Stimulated activated naive B cell treated with anti-CD40 and anti-IgM and Interleukin-4, amounts not matched to agents 10 μg/mL and 1 μg/mL and 100 μg/mL, for 72 hours (primary cell): ENCODE data around the gene SCNN1G.

Experiments
- ATAC-seq, 2 donors: fragments of 150-1000 bp; cut with Tn5 transposase; replicated peaks; 2 replicates each; pipeline ENCODE4 v1.10.0; 2021; ENCODE audit warnings: moderate library complexity in 1 of 2
- DNase-seq: peaks from one replicate; pipeline ENCODE4 v3.0.0; 2021
- H3K27ac Mint-ChIP-seq: one replicate; pipeline ENCODE4 v1.8.0; 2022; ENCODE audit warnings: mild to moderate bottlenecking, mixed read lengths
- H3K27me3 Mint-ChIP-seq, 2 donors: one replicate each; pipeline ENCODE4 v1.8.0; 2022; ENCODE audit warnings: mixed read lengths in 2 of 2
- H3K36me3 Mint-ChIP-seq, 2 donors: one replicate each; pipeline ENCODE4 v1.8.0; 2022; ENCODE audit warnings: mixed read lengths in 2 of 2, mild to moderate bottlenecking in 1 of 2
- H3K4me1 Mint-ChIP-seq, 2 donors: one replicate each; pipeline ENCODE4 v1.8.0; 2022; ENCODE audit warnings: mixed read lengths in 2 of 2, mild to moderate bottlenecking in 1 of 2
- H3K4me3 Mint-ChIP-seq, 2 donors: one replicate each; pipeline ENCODE4 v1.8.0; 2022; ENCODE audit warnings: mild to moderate bottlenecking in 2 of 2, mixed read lengths in 2 of 2, moderate library complexity in 1 of 2
- H3K9me3 Mint-ChIP-seq, 2 donors: one replicate each; pipeline ENCODE4 v1.8.0; 2022; ENCODE audit warnings: mixed read lengths in 2 of 2, mild to moderate bottlenecking in 1 of 2

The SCNN1G gene

GRCh38 chr16:23146877-23147601 is 35.5 kb upstream of the SCNN1G start:
- Mint-ChIP-seq H3K27me3 (peaks cover 0 to 5% of the 10 kb centered on the region in 2 donors), H3K4me3 (no peak overlapping the region), H3K9me3 (no peaks in the 10 kb centered on the region), H3K36me3 (peaks cover 0 to 5% of the 10 kb centered on the region in 2 donors), H3K27ac (no peak overlapping the region), H3K4me1 (peaks cover 11 to 22% of the 10 kb centered on the region in 2 donors)
- DNase-seq, result no peak
- no peak for ATAC-seq

GRCh38 chr16:23147666-23148065 is 34.9 kb upstream of the SCNN1G start:
- H3K9me3 Mint-ChIP-seq, result no peaks in the 10 kb centered on the region
- H3K36me3 Mint-ChIP-seq, result peaks cover 0 to 5% of the 10 kb centered on the region in 2 donors
- DNase-seq (no peak), ATAC-seq (no peak)
- H3K4me3 Mint-ChIP-seq, result peak overlapping the region in 1 of 2 donors; percentile 90
- H3K27me3 Mint-ChIP-seq, result peaks cover 2 to 7% of the 10 kb centered on the region in 2 donors
- H3K27ac Mint-ChIP-seq, result no peak overlapping the region
- H3K4me1 Mint-ChIP-seq, result peaks cover 11 to 22% of the 10 kb centered on the region in 2 donors

- ATAC-seq (no peak), DNase-seq (no peak)
- Mint-ChIP-seq H3K27ac (peak overlapping the region; percentile 81), H3K4me3 (peak overlapping the region; percentile 90 to 96), H3K9me3 (no peaks in the 10 kb centered on the region), H3K36me3 (peaks cover 0 to 5% of the 10 kb centered on the region in 2 donors), H3K4me1 (peaks cover 11 to 22% of the 10 kb centered on the region in 2 donors), H3K27me3 (peaks cover 5 to 7% of the 10 kb centered on the region in 2 donors)
Measured at GRCh38 chr16:23148166-23148512, 34.4 kb upstream of the SCNN1G start.

- no peaks in the 10 kb centered on the region for H3K9me3 Mint-ChIP-seq
- H3K27me3 Mint-ChIP-seq, result peaks cover 5 to 7% of the 10 kb centered on the region in 2 donors
- H3K36me3 Mint-ChIP-seq, result peaks cover 0 to 5% of the 10 kb centered on the region in 2 donors
- peak overlapping the region; percentile 90 to 96 for H3K4me3 Mint-ChIP-seq
- peak overlapping the region; percentile 81 for H3K27ac Mint-ChIP-seq
- peaks cover 11 to 22% of the 10 kb centered on the region in 2 donors for H3K4me1 Mint-ChIP-seq
- DNase-seq, result peak; percentile 40
- ATAC-seq, result peak; percentile 51 to 52
Measured at GRCh38 chr16:23148513-23149266, 33.9 kb upstream of the SCNN1G start.

GRCh38 chr16:23149267-23149992 is 33.1 kb upstream of the SCNN1G start, which contains the start of gene USP31:
Gene USP31, minus strand, starts transcription at chr16:23149452. Its CDS starts 182 bp downstream, at chr16:23149270.
- Mint-ChIP-seq H3K27ac (peak within 1 kb of the TSS; percentile 87), H3K36me3 (peaks cover 0 to 5% of the 10 kb centered on the region in 2 donors), H3K9me3 (no peaks in the 10 kb centered on the region), H3K4me1 (peaks cover 11 to 22% of the 10 kb centered on the region in 2 donors), H3K27me3 (peaks cover 5 to 7% of the 10 kb centered on the region in 2 donors), H3K4me3 (peak within 1 kb of the TSS; percentile 90 to 96)
- DNase-seq (peak; percentile 88), ATAC-seq (peak; percentile 98)

GRCh38 chr16:23149993-23150364 is 32.6 kb upstream of the SCNN1G start:
- peak overlapping the region; percentile 90 to 91 for H3K4me3 Mint-ChIP-seq
- DNase-seq, result no peak
- H3K36me3 Mint-ChIP-seq, result peaks cover 0 to 3% of the 10 kb centered on the region in 2 donors
- peaks cover 11 to 18% of the 10 kb centered on the region in 2 donors for H3K4me1 Mint-ChIP-seq
- no peak for ATAC-seq
- H3K9me3 Mint-ChIP-seq, result no peaks in the 10 kb centered on the region
- H3K27ac Mint-ChIP-seq, result peak overlapping the region; percentile 87
- peaks cover 5 to 10% of the 10 kb centered on the region in 2 donors for H3K27me3 Mint-ChIP-seq

- DNase-seq, result no peak
- no peak overlapping the region for H3K4me3 Mint-ChIP-seq
- H3K9me3 Mint-ChIP-seq, result peaks cover 0 to 1% of the 10 kb centered on the region in 2 donors
- peaks cover 21 to 25% of the 10 kb centered on the region in 2 donors for H3K27me3 Mint-ChIP-seq
- H3K4me1 Mint-ChIP-seq, result peaks cover 13 to 25% of the 10 kb centered on the region in 2 donors
- ATAC-seq, result no peak
- no peak overlapping the region for H3K27ac Mint-ChIP-seq
- H3K36me3 Mint-ChIP-seq, result no peaks in the 10 kb centered on the region
Measured at GRCh38 chr16:23152386-23153178, 30.0 kb upstream of the SCNN1G start.

- H3K4me3 Mint-ChIP-seq, result no peak overlapping the region
- H3K9me3 Mint-ChIP-seq, result peaks cover 0 to 1% of the 10 kb centered on the region in 2 donors
- peaks cover 33 to 37% of the 10 kb centered on the region in 2 donors for H3K27me3 Mint-ChIP-seq
- H3K27ac Mint-ChIP-seq, result no peak overlapping the region
- ATAC-seq (peak in 1 of 2 donors; percentile 38), DNase-seq (no peak)
- no peaks in the 10 kb centered on the region for H3K36me3 Mint-ChIP-seq
- peaks cover 4 to 13% of the 10 kb centered on the region in 2 donors for H3K4me1 Mint-ChIP-seq
Measured at GRCh38 chr16:23155445-23156049, 27.0 kb upstream of the SCNN1G start.

- no peak for DNase-seq
- no peaks in the 10 kb centered on the region for H3K36me3 Mint-ChIP-seq
- peaks cover 0 to 1% of the 10 kb centered on the region in 2 donors for H3K9me3 Mint-ChIP-seq
- peaks cover 36 to 39% of the 10 kb centered on the region in 2 donors for H3K27me3 Mint-ChIP-seq
- no peak for ATAC-seq
- peaks cover 4 to 13% of the 10 kb centered on the region in 2 donors for H3K4me1 Mint-ChIP-seq
- H3K4me3 Mint-ChIP-seq, result no peak overlapping the region
- H3K27ac Mint-ChIP-seq, result no peak overlapping the region
Measured at GRCh38 chr16:23156110-23156509, 26.4 kb upstream of the SCNN1G start.

GRCh38 chr16:23156946-23157460 is 25.5 kb upstream of the SCNN1G start:
- peaks cover 4 to 13% of the 10 kb centered on the region in 2 donors for H3K4me1 Mint-ChIP-seq
- ATAC-seq (peak; percentile 10 to 21), DNase-seq (no peak)
- no peak overlapping the region for H3K4me3 Mint-ChIP-seq
- no peaks in the 10 kb centered on the region for H3K36me3 Mint-ChIP-seq
- peaks cover 0 to 1% of the 10 kb centered on the region in 2 donors for H3K9me3 Mint-ChIP-seq
- H3K27ac Mint-ChIP-seq, result no peak overlapping the region
- H3K27me3 Mint-ChIP-seq, result peaks cover 31 to 39% of the 10 kb centered on the region in 2 donors

GRCh38 chr16:23158114-23158513 is 24.4 kb upstream of the SCNN1G start:
- Mint-ChIP-seq H3K4me3 (no peak overlapping the region), H3K9me3 (peaks cover 0 to 1% of the 10 kb centered on the region in 2 donors), H3K27me3 (peaks cover 30 to 39% of the 10 kb centered on the region in 2 donors), H3K4me1 (peaks cover 4 to 13% of the 10 kb centered on the region in 2 donors), H3K27ac (no peak overlapping the region), H3K36me3 (no peaks in the 10 kb centered on the region)
- ATAC-seq, result no peak
- no peak for DNase-seq

- no peak for ATAC-seq
- Mint-ChIP-seq H3K4me1 (peaks cover 4 to 13% of the 10 kb centered on the region in 2 donors), H3K36me3 (no peaks in the 10 kb centered on the region), H3K27ac (no peak overlapping the region), H3K9me3 (peaks cover 0 to 1% of the 10 kb centered on the region in 2 donors), H3K27me3 (peaks cover 43 to 51% of the 10 kb centered on the region in 2 donors), H3K4me3 (no peak overlapping the region)
- no peak for DNase-seq
Measured at GRCh38 chr16:23160082-23160481, 22.5 kb upstream of the SCNN1G start.

- DNase-seq (no peak), ATAC-seq (no peak)
- H3K9me3 Mint-ChIP-seq, result peaks cover 0 to 1% of the 10 kb centered on the region in 2 donors
- H3K27ac Mint-ChIP-seq, result no peak overlapping the region
- no peaks in the 10 kb centered on the region for H3K36me3 Mint-ChIP-seq
- H3K27me3 Mint-ChIP-seq, result peaks cover 41 to 49% of the 10 kb centered on the region in 2 donors
- peaks cover 4 to 13% of the 10 kb centered on the region in 2 donors for H3K4me1 Mint-ChIP-seq
- no peak overlapping the region for H3K4me3 Mint-ChIP-seq
Measured at GRCh38 chr16:23160574-23160973, 22.0 kb upstream of the SCNN1G start.
